ENCODE data around the gene SPATA4.

DNA sequence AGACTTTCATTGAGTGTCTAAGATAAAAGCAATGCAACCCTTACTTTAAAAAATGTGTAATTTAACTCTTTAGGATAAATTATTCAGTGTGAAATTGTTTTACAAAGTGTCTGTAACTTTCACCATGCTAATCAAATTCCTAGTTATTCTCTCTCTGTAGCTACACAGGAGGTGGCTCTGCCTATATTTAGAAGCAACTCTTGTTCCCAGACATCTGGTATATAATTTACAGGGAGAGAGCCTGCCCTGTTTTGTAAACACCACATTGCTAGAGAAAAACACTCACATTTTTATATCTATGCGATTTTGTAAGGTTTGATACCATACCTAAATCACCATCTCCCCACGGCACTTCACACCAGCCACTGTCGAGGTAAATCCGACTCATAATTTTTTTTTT lies 35.5 kb upstream of the SPATA4 start:
- no peak for TF ChIP-seq POLR2A (IDR thresholded peaks at IDR 0.05; ENCODE audit: extremely low read depth, insufficient read length)
- TF ChIP-seq, protein P1, sequence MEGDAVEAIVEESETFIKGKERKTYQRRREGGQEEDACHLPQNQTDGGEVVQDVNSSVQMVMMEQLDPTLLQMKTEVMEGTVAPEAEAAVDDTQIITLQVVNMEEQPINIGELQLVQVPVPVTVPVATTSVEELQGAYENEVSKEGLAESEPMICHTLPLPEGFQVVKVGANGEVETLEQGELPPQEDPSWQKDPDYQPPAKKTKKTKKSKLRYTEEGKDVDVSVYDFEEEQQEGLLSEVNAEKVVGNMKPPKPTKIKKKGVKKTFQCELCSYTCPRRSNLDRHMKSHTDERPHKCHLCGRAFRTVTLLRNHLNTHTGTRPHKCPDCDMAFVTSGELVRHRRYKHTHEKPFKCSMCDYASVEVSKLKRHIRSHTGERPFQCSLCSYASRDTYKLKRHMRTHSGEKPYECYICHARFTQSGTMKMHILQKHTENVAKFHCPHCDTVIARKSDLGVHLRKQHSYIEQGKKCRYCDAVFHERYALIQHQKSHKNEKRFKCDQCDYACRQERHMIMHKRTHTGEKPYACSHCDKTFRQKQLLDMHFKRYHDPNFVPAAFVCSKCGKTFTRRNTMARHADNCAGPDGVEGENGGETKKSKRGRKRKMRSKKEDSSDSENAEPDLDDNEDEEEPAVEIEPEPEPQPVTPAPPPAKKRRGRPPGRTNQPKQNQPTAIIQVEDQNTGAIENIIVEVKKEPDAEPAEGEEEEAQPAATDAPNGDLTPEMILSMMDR (IDR thresholded peaks at IDR 0.05; ENCODE audit: low read depth, low read length): no peak

Data from NB4 (cell line).